Measurements from ENCODE around the gene DOK3.

The DOK3 gene

DNA sequence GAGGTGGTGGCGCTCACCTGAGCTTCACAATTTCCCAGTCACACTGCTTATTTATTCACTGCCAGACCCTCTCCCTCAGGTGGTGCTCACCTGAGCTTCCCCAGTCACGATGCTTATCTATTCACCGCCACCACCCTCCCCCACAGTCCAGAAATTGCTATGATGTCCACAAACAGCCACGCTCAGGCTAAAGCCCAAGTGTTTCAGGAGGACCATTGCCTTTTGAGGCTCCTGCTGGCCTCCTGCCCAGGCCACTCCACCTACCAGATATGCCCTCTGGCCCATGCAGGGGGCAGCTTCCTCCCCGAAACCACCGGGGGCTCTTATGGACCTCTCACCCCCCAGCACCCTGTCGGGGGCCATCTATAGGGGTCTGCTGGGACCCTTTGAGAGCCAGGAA is 16.8 kb downstream of the DOK3 start:
- no peak overlapping the region for H3K4me3 ChIP-seq (ENCODE audit: low read depth, low read length)
- TF ChIP-seq, protein P1, sequence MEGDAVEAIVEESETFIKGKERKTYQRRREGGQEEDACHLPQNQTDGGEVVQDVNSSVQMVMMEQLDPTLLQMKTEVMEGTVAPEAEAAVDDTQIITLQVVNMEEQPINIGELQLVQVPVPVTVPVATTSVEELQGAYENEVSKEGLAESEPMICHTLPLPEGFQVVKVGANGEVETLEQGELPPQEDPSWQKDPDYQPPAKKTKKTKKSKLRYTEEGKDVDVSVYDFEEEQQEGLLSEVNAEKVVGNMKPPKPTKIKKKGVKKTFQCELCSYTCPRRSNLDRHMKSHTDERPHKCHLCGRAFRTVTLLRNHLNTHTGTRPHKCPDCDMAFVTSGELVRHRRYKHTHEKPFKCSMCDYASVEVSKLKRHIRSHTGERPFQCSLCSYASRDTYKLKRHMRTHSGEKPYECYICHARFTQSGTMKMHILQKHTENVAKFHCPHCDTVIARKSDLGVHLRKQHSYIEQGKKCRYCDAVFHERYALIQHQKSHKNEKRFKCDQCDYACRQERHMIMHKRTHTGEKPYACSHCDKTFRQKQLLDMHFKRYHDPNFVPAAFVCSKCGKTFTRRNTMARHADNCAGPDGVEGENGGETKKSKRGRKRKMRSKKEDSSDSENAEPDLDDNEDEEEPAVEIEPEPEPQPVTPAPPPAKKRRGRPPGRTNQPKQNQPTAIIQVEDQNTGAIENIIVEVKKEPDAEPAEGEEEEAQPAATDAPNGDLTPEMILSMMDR (IDR thresholded peaks at IDR 0.05; ENCODE audit: borderline replicate concordance, insufficient read depth, low read depth, low read length): no peak

GRCh38 chr5:177491983-177492746 is 17.5 kb downstream of the DOK3 start:
- TF ChIP-seq, protein P1 (IDR thresholded peaks at IDR 0.05; ENCODE audit: borderline replicate concordance, insufficient read depth, low read depth, low read length): no peak
- H3K4me3 ChIP-seq (ENCODE audit: low read depth, low read length): no peak overlapping the region

GRCh38 chr5:177491429-177491945 is 18.1 kb downstream of the DOK3 start:
- TF ChIP-seq, protein P1 (IDR thresholded peaks at IDR 0.05; ENCODE audit: borderline replicate concordance, insufficient read depth, low read depth, low read length): peak; percentile 78
- H3K4me3 ChIP-seq (ENCODE audit: low read depth, low read length): no peak overlapping the region

GRCh38 chr5:177490992-177491391 is 18.6 kb downstream of the DOK3 start:
- TF ChIP-seq, protein P1 (IDR thresholded peaks at IDR 0.05; ENCODE audit: borderline replicate concordance, insufficient read depth, low read depth, low read length): no peak

DNA sequence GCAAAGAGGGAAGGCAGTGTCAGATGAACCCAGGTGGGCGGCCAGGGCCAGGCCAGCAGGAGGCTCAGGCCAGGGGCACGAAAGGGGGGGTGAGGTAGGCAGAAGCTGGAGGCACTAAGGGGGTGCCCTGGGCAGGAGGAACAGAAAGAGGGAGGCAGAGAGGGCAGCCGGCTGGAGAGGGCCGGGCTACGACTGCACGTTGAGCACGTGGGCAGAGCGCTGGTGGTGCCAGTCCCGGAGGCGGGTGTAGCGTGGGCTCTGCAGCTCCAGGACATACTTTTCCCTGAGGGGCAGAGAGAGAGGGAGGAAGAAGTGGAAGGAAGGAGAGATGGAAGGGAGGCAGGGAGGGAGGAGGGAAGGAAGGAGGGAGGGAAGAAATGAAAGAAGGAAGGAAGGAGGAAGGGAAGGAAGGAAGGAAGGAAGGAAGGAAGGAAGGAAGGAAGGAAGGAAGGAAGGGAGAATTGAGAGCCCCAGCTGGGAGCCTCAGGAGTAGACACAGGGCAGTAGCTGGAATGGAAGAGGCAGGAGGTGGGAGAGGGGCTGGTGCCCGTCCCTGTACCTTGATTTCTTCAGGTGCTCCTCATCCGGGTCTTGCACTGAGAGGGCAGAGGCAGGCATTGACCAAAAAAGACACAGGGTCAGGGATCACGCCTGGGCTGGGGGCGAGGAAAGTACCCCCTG is 19.2 kb downstream of the DOK3 start:
- TF ChIP-seq, protein P1 (IDR thresholded peaks at IDR 0.05; ENCODE audit: borderline replicate concordance, insufficient read depth, low read depth, low read length): no peak
- no peak overlapping the region for H3K4me3 ChIP-seq (ENCODE audit: low read depth, low read length)

More at GRCh38 chr5:177490992-177491391, 18.6 kb downstream of the DOK3 start:
- no peak overlapping the region for H3K4me3 ChIP-seq (ENCODE audit: low read depth, low read length)

DNA sequence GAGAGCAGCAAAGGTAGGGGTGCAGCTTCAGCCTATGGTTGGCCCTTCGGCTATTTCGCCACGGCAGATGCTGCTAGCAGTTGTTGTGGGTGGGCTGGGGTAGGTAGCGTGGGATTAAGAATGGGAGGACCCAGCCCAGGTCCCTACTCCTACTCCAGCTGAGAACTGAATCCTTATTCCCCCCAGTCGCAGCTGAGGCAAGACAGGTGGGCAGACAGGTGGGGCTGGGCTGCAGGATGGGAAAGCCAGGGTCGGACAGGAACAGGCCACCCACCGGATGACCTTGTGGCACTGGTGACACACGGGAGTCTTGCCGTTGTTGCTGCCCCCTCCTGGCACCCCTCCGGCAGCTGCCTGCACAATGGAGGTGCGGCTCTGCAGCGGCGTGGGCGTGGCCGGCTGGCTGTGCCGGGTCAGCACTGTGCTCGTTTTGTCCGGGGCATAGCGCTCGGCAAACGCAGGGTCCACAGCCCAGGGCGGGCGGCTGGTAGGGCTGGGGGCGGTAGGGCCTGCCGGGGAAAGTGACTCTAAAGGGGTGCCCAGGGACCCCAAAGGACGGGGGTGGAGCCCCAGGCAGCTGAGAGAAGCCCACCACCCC is 20.4 kb downstream of the DOK3 start:
- TF ChIP-seq, protein P1 (IDR thresholded peaks at IDR 0.05; ENCODE audit: borderline replicate concordance, insufficient read depth, low read depth, low read length): peak; percentile 20; the same call in 1 of the 2 replicates
- no peak overlapping the region for H3K4me3 ChIP-seq (ENCODE audit: low read depth, low read length)
